ENCODE measurements around the gene HMGB3. TPM values are rescaled to one million over a fixed set of nuclear protein-coding genes. Genes with fewer than 3 reads are reported as not detected.
"Not testable (repeated sequence)": the region's sequence is repeated elsewhere in the genome, so short reads cannot be mapped to it uniquely, and the experiment has no call there.

HMGB3 gene
- polyA plus RNA-seq, 4 donors = 70.0 to 158 (median 128) TPM

DNA sequence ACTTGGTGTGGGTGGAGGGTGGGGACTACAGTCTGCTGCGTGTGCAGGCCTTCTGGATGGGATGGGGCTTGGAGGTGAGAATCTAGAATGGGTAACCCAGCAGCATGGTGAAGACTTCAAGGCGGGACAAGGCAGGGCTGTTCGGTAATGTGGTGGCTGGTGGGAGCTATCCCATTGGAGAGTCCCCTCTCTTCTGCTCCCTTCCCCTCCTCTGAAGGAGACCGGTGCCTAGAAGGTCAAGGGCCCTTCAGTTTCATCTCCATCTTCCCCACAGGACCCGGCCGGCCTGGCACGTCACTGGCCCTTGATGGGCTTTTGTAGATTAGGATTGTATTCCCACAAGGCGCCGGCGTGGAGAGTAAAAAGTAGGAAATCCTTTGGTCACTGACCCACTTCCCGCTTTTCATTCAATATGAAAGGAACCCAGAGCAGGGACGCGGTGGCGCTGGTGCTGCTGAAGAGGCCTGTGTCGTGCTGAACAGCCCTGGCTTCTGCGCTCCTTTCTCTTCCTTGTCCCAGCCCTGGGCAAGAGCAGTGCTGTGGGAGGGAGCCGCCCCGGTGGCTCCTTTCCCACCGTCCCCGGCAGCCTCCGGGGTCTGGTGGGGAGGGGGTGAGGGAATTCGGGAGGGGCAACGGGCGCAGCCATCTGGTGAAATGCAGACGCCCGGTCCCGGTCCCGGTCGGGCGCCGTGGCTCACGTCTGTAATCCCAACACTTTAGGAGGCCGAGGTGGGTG, 7.3 kb upstream of the HMGB3 start:
- DNase-seq (ENCODE audit: low read depth in 4 of 4, low spot score in 3 of 4) = no peak

- no peak for DNase-seq (ENCODE audit: low read depth in 4 of 4, low spot score in 3 of 4)
Measured at GRCh38 chrX:150977411-150978162, 5.5 kb upstream of the HMGB3 start.

- no peak for DNase-seq (ENCODE audit: low read depth in 4 of 4, low spot score in 3 of 4)
Measured at GRCh38 chrX:150980186-150980585, 2.9 kb upstream of the HMGB3 start.

- no peak for DNase-seq (ENCODE audit: low read depth in 4 of 4, low spot score in 3 of 4)
Measured at GRCh38 chrX:150980711-150981110, 2.4 kb upstream of the HMGB3 start.

DNA sequence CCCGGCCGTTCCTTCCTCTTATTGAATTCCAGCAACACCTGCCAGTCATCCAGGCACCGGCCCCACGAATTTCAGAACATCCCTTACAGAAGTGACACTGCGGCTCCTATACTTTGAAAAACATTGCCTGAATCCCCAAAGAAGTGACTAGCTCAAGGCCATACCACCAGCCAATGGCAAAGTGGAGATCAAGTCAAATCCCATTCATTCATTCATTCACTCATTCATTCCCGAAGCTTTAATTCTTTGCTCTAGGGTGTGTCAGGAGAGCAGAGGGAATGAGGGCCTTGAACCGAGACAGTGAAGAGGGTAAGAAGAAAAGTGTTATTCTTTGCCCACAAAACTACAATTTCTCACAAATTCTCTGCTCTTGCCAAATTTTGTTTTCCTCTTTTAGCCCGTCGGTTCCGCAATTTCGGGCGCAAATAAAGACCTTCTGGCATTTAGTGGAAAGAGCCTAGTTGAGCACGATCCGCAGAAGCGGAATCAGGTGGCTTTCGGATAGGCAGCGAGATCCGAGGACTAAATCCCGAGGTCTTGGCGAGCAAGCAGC, 824 bp upstream of the HMGB3 start:
- no peak for DNase-seq (ENCODE audit: low read depth in 4 of 4, low spot score in 3 of 4)

- DNase-seq (ENCODE audit: low read depth in 4 of 4, low spot score in 3 of 4) = no peak
Measured at GRCh38 chrX:150983521-150984168, 510 bp downstream of the HMGB3 start.

DNA sequence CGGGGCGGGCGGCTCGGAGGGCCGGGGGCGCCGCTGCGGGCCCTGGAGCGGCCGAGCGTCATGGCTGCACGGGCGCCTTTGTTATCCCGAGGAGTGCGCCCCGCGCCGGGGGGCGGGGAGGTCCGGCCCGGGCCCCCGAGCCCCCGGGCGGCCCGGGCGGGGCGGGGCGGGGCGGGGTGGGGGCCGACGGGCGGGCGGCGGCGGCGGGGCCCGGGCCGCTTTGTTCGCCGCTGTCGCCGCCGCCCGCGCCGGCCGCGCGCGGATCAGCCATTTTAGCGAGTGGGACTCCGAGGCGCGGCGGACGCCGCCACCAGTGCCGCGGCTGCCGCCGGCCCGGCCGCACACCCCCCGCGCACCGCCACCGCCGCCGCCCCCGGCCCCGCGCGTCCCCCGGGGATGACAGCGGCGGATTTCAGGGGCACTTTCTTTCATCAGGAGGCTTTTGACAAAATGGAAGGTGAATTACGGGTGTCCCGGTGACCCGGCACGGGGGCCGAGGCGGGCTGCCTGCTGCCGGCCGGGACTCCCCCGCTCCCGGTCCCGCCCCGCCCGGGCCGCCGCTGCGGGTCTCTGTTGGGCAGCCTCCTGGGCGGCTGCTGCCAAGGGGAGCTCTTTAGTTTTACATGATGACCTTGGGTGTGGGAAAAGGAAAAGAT, 1.2 kb downstream of the HMGB3 start:
- no peak for DNase-seq (ENCODE audit: low read depth in 4 of 4, low spot score in 3 of 4)

DNA sequence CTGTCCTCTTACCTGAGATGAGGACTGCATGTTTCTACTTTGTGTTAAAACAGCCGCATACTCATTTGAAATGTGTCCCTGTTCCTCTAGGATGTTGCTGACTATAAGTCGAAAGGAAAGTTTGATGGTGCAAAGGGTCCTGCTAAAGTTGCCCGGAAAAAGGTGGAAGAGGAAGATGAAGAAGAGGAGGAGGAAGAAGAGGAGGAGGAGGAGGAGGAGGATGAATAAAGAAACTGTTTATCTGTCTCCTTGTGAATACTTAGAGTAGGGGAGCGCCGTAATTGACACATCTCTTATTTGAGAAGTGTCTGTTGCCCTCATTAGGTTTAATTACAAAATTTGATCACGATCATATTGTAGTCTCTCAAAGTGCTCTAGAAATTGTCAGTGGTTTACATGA, 4.6 kb downstream of the HMGB3 start:
- not testable (repeated sequence) for DNase-seq (ENCODE audit: low read depth in 4 of 4, low spot score in 3 of 4)

- no peak for DNase-seq (ENCODE audit: low read depth in 4 of 4, low spot score in 3 of 4)
Measured at GRCh38 chrX:150989420-150989819, 6.3 kb downstream of the HMGB3 start.

GRCh38 chrX:150990910-150991309, 7.8 kb downstream of the HMGB3 start:
- no peak for DNase-seq (ENCODE audit: low read depth in 4 of 4, low spot score in 3 of 4)

DNA sequence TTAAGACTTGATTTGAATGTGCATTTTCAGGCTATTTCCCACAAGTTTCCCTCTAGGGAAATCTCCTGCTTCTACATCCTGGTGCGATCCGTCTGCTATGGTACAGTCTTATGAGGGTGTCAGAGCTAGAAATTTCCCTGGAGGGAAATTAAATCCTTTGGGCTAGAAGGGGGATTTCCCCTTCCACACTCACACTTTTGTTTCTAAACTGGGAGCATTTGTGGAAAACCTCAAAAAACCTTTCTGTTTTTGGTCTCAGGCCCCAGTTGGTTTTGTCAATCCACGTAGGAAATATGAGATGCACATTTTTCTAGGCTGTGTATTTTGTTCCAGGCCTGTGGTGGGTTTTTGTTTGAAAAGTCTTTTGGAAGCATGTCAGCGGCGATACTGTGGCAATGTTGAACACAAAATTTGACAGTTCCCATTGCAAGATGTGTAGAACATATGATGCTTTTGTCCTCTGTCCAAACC, 17.8 kb downstream of the HMGB3 start:
- DNase-seq (ENCODE audit: low read depth in 4 of 4, low spot score in 3 of 4) = no peak

GRCh38 chrX:151004085-151004484, 20.9 kb downstream of the HMGB3 start:
- no peak for DNase-seq (ENCODE audit: low read depth in 4 of 4, low spot score in 3 of 4)

DNA sequence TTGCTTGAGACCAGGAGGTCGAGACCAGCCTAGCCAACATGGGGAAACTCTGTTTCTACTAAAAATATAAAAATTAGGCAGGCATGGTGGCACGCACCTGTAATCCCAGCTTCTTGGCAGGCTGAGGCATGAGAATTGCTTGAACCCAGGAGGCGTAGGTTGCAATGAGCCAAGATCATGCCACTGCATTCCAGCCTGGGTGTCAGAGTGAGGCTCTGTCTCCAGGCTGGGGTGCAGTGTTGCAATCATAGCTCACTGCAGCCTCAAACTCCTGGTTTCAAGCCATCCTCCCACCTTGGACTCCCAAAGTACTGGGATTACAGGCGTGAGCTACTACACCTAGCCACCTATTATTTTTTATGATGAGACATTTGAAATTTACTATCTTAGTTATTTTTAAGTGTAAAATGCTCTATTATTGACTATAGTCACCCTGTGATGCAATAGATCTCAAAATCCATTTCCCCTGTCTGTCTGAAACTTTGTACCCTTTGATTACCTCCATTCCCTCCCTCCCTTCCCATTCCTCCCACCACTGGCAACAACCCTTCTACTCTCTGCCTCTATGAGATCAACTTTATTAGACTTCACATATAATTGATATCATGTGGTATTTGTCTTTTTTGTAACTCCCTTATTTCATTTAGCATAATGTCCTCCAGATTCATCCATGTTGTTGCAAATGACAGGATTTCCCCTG, 23.4 kb downstream of the HMGB3 start:
- DNase-seq (ENCODE audit: low read depth in 4 of 4, low spot score in 3 of 4) = no peak

GRCh38 chrX:151009582-151009981, 26.4 kb downstream of the HMGB3 start:
- DNase-seq (ENCODE audit: low read depth in 4 of 4, low spot score in 3 of 4) = no peak

DNA sequence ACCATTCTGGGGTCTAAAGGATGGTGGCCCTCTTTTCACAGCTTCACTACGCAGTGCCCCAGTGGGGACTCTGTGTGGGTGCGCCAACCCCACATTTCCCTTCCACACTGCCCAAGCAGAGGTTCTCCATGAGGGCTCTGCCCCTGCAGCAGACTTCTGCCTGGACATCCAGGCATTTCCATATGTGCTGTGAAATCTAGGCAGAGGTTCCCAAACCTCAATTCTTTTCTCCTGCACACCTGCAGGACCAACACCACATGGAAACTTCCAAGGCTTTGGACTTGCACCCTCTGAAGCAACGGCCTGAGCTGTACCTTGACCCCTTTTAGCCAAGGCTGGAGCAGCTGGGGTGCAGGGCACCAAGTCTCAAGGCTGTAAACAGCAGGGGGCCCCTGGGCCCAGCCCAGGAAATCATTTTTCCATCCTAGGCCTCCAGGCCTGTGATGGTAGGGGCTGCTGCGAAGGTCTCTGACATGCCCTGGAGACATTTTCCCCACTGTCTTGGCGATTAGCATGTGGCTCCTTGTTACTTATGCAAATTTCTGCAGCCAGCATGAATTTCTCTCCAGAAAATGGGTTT, 30.1 kb downstream of the HMGB3 start:
- DNase-seq (ENCODE audit: low read depth in 4 of 4, low spot score in 3 of 4) = no peak

DNA sequence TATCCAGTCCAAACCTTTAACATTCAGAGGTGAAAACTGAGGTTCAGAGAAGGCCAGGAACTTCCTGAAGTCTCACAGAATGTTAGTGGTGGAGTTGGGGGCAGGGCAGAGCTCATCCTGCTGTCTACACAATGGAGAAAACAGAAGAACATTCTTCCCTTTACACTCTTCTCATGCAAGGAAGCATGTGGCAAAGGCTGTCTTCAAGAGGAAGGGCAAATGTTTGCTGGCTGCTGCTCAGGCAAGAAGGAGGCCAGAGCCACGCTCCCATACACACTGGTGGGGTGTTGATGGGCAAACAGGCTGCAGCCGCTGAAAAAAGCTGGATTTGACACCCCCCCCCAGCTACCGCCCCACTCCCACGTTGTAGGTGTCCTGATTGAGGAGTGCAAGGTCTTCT, 32.5 kb downstream of the HMGB3 start:
- DNase-seq (ENCODE audit: low read depth in 4 of 4, low spot score in 3 of 4) = no peak

DNA sequence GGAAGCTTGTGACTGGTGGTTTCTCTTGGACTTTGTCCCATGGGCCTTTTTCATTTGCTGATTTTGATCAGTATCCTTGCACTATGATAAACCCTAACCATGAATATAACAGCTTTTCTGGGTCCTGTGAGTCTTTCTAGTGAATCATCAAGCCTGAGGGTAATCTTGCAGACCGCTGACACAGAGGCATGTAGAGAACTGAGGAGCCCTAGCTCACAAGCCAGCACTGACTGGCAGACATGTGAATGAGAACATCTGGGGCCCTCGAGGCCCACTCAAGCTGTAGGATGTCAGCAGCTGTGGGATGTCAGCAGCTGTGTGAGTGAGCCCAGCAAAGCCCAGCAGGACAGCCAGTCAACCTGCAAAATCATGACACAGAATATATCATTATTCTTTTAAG, 36.7 kb downstream of the HMGB3 start:
- DNase-seq (ENCODE audit: low read depth in 4 of 4, low spot score in 3 of 4) = peak in 1 of 4 donors; percentile 4

DNA sequence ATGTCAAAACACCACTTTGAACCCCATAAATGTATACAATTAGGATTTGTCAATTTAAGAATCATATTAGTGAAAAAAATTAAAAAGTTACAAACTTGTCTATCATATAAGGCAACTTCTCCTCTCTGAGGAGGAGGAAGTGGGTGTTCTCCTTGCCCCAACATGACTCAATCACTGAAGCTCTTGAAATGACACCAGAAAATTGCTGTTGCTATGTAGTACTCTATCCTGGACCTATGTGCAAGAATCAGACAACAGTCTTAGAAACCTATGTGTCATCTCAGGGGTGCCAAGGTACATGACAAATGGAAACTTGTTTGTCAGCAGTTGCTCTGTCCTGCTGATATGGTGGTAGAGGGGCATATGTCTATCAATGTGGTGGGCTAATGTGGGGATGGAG, 47.7 kb downstream of the HMGB3 start:
- DNase-seq (ENCODE audit: low read depth in 4 of 4, low spot score in 3 of 4) = no peak

DNA sequence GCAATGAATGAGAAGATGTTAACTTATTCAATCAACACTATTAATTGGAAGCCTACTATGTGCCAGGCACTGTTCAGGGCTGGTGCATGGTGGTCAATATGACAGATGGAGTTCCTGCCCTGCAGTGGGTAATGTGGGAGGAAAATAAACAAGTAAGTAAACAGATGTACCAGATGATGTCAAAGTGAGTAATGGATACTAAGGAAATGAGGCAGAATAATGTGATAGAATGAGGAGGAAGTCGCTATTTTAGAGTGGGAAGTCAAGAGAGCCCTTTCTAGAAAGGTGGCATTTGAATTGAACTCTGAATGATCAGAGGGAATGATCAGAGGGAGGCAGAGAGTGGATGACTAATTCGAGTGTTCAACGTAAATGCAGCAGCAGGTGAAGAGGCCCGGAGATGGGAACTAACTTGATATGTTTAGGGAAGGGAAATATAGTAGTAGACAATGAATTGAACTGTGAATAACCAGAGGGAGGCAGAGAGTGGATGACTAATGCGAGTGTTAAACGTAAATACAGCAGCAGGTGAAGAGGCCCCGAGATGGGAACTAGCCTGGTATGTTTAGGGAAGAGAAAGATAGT, 48.3 kb downstream of the HMGB3 start:
- DNase-seq (ENCODE audit: low read depth in 4 of 4, low spot score in 3 of 4) = no peak

Data from left renal pelvis (tissue), 4 donors.